Immature natural killer cell (primary cell): ENCODE measurements around the gene ZFC3H1. TPM values are rescaled to one million over a fixed set of nuclear protein-coding genes. Genes with fewer than 3 reads are reported as not detected.

Experiments
- DNase-seq, 3 donors: peaks; one replicate each; pipeline ENCODE4 v3.0.0; 2022; ENCODE audit warnings: mixed read lengths in 1 of 3
- H3K27ac Mint-ChIP-seq, 6 donors: one replicate each; pipeline ENCODE4 v1.8.0; 2020; ENCODE audit warnings: mixed read lengths in 6 of 6, mild to moderate bottlenecking in 5 of 6, inconsistent platforms in 4 of 6, moderate library complexity in 3 of 6
- H3K27me3 Mint-ChIP-seq, 3 donors: one replicate each; pipeline ENCODE4 v1.8.0; 2020 to 2021; ENCODE audit warnings: low read depth in 3 of 3, mild to moderate bottlenecking in 3 of 3, mixed read lengths in 3 of 3, moderate library complexity in 3 of 3, inconsistent platforms in 1 of 3
- H3K36me3 Mint-ChIP-seq, 3 donors: one replicate each; pipeline ENCODE4 v1.8.0; 2020; ENCODE audit warnings: mixed read lengths in 3 of 3, inconsistent platforms in 2 of 3, mild to moderate bottlenecking in 2 of 3
- H3K4me1 Mint-ChIP-seq, 2 donors: one replicate each; pipeline ENCODE4 v1.8.0; 2020; ENCODE audit warnings: inconsistent platforms in 2 of 2, mild to moderate bottlenecking in 2 of 2, mixed read lengths in 2 of 2, moderate library complexity in 1 of 2
- H3K4me3 Mint-ChIP-seq, 5 donors: one replicate each; pipeline ENCODE4 v1.8.0; 2020; ENCODE audit warnings: mild to moderate bottlenecking in 5 of 5, mixed read lengths in 5 of 5, inconsistent platforms in 3 of 5, moderate library complexity in 3 of 5
- H3K9me3 Mint-ChIP-seq, 6 donors: one replicate each; pipeline ENCODE4 v1.8.0; 2020; ENCODE audit warnings: mild to moderate bottlenecking in 6 of 6, mixed read lengths in 6 of 6, inconsistent platforms in 4 of 6, moderate library complexity in 3 of 6
- polyA plus RNA-seq, 3 donors: library from polyadenylated mRNA; unstranded; fragments of 300-500 nt; fragmentation: Illumina TruSeq; gene quantifications; one replicate each; pipeline ENCODE4 v1.2.3, GENCODE V29; 2021

Gene ZFC3H1
- polyA plus RNA-seq, 3 donors from 2014 or later, result 10.5 to 30.8 (median 19.8) TPM

DNA sequence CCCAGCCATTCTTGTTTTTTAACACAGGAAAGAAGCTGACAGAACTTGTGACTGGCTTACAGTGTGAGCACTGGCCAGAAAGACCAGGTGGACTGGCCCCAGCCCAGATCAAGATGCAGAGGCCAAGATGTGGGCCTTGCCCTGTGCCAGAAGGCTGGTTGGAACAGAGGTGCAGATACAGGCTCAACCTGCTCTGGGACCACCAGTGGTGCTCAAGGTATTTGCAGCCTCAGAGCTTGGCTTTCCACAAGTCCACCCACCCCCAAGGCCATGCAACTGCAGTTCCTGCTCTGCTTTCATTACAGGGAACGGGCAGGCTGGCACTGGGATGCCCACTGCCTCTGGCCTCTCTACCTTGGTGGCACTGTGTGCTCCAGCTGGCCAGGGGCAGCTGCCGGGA, 23.3 kb downstream of the ZFC3H1 start:
- Mint-ChIP-seq H3K4me3 (no peak overlapping the region), H3K9me3 (no peaks in the 10 kb centered on the region), H3K27me3 (no peaks in the 10 kb centered on the region), H3K27ac (no peak overlapping the region), H3K36me3 (peaks cover 17 to 42% (median 30%) of the 10 kb centered on the region in 3 donors), H3K4me1 (peaks cover 7 to 12% of the 10 kb centered on the region in 2 donors)
- DNase-seq, result no peak

DNA sequence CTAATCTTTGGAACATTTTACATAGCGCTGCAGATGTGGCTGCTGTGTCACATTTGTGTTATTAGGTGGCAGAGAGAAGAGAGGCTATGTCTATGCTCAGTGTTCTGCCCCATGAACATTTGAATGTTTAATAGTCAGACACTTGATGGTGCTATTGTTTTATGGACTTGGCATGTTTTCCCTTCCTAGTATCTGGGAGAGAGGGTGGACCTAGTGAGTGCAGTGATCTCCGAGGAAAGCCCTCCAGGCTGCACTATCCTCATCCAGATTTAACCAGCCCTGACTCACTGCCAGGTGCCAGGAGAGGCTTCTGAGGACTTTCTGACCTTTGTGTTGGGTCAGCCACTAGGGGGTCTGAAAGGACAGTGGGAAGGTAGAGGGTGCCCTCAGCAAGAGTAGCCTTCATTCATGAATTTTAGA, 24.3 kb downstream of the ZFC3H1 start:
- peaks cover 13 to 46% (median 34%) of the 10 kb centered on the region in 3 donors for H3K36me3 Mint-ChIP-seq
- DNase-seq, result no peak
- no peak overlapping the region for H3K4me3 Mint-ChIP-seq
- H3K4me1 Mint-ChIP-seq, result peaks cover 5 to 7% of the 10 kb centered on the region in 2 donors
- no peaks in the 10 kb centered on the region for H3K9me3 Mint-ChIP-seq
- peak overlapping the region in 4 of 6 donors; percentile 19 to 51 (median 39) for H3K27ac Mint-ChIP-seq
- no peaks in the 10 kb centered on the region for H3K27me3 Mint-ChIP-seq

DNA sequence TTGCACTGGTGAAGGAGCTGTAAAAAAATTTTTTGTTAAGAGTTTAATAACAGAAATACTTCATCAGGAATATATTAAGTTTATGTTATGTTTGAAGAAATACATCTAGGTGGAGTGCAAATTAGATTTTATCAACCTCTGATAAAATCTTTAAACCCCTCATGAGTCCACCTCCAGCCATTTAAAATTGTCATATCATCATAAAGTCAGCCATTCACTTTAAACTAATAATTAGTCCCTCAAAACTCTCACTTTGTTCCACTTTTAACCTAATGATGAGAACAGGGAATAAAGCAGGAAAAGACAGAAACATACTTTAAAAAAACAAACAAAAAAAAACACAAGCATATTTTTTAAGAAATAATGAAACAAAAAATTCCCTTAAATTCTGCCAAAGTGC, 25.1 kb downstream of the ZFC3H1 start:
- H3K27me3 Mint-ChIP-seq, result no peaks in the 10 kb centered on the region
- DNase-seq, result no peak
- peak overlapping the region in 2 of 6 donors; percentile 43 to 45 for H3K27ac Mint-ChIP-seq
- peaks cover 5 to 7% of the 10 kb centered on the region in 2 donors for H3K4me1 Mint-ChIP-seq
- peaks cover 9 to 45% (median 26%) of the 10 kb centered on the region in 3 donors for H3K36me3 Mint-ChIP-seq
- H3K9me3 Mint-ChIP-seq, result no peaks in the 10 kb centered on the region
- H3K4me3 Mint-ChIP-seq, result no peak overlapping the region

DNA sequence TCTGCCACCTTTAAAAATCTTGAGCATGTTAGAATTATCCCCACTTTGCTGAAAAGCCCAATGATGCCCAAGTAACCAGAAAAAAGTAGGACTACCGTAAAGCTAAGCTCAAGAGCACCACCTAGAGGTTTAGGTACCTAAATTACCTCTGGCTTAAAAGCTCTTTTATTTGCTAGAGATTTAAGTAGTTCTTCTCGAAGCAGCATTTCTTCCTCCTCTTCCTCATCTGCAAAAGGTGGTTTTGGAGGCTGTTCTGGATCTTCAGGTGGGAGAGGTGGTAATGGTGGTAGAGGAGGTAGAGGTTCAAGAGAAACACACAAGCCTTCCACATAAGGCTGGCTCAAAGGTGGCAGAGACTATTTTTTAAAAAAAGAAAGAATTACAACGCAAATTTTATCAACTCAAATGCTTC, 26.9 kb downstream of the ZFC3H1 start:
- Mint-ChIP-seq H3K36me3 (peaks cover 9 to 54% (median 32%) of the 10 kb centered on the region in 3 donors), H3K9me3 (no peaks in the 10 kb centered on the region), H3K4me3 (no peak overlapping the region), H3K4me1 (peaks cover 5 to 7% of the 10 kb centered on the region in 2 donors), H3K27ac (peak overlapping the region; percentile 2 to 67 (median 53)), H3K27me3 (no peaks in the 10 kb centered on the region)
- DNase-seq, result peak; percentile 30 to 46 (median 43)

DNA sequence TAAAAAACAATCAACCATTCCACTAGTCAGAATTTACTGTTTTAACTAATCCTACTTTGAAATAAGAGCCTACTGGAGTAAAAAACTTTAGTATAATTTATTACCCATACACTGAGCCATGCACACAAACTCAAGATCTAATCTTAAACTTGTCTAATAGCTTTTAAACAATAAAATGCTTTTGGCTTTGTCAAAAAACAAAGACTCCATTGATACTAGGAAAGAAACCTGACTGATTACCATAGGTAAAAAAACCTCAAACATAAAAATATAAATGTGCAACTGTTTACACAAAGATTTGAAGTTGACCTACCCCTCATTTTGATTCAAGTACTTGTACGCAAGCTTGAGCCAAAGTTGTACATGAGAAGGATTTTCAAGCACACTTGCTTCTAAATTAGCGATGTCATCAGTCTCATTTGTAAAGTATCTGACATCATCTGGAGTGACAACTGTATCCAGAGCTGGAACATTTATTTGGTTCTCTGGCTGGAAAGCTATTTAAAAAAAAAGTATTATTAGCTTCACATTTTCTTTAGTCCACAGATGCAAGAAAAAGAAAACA, 36.1 kb downstream of the ZFC3H1 start:
- peaks cover 7 to 19% of the 10 kb centered on the region in 2 donors for H3K4me1 Mint-ChIP-seq
- peaks cover 15 to 55% (median 32%) of the 10 kb centered on the region in 3 donors for H3K36me3 Mint-ChIP-seq
- no peak overlapping the region for H3K27ac Mint-ChIP-seq

DNA sequence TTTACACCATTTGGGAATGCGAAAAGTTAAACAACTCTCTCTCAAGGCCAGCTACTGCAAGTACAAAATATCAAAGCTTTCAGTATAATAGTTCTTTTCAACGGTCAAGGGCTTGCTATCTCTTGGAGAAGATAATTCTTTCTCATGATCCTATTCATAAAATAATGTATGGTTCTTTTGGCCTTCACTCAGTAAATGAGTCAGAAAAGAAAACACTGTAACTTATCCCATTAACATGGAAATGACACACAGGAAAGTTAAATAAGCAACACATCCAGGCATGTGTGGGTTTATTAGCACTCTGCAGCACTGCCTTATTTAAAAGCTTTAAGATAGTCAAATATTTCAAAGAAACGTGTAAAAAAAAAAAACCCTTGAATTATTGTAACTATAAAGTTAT, 36.9 kb downstream of the ZFC3H1 start:
- Mint-ChIP-seq H3K4me3 (no peak overlapping the region), H3K4me1 (peaks cover 7 to 19% of the 10 kb centered on the region in 2 donors), H3K27ac (peak overlapping the region in 4 of 6 donors; percentile 12 to 55 (median 31)), H3K27me3 (no peaks in the 10 kb centered on the region), H3K9me3 (no peaks in the 10 kb centered on the region), H3K36me3 (peaks cover 20 to 55% (median 30%) of the 10 kb centered on the region in 3 donors)
- DNase-seq, result no peak

More for the DNA sequence above, 36.1 kb downstream of the ZFC3H1 start:
- H3K9me3 Mint-ChIP-seq, result no peaks in the 10 kb centered on the region
- no peak for DNase-seq
- H3K27me3 Mint-ChIP-seq, result no peaks in the 10 kb centered on the region
- H3K4me3 Mint-ChIP-seq, result no peak overlapping the region

DNA sequence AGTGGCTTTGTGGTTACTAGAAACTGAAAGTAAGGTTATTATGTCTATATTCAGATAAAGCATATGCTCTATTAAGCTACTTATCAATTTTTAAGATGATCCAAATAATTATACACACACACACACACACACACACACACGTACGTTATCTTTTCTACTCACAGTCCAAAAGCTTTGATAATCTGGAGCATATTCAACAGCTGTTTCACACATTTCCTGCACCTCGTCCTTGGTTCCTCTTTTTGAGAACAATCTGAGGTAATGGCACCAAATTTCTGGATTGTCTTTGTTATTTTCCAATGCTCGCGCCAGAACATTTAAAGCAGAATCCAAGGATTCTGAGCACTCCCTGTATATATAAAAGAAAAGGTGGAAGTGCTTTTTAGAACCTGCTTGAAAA, 37.5 kb downstream of the ZFC3H1 start:
- Mint-ChIP-seq H3K27me3 (no peaks in the 10 kb centered on the region), H3K4me3 (peak overlapping the region in 2 of 5 donors; percentile 1 to 15), H3K9me3 (no peaks in the 10 kb centered on the region), H3K27ac (peak overlapping the region; percentile 27 to 84 (median 68)), H3K4me1 (peaks cover 8 to 19% of the 10 kb centered on the region in 2 donors), H3K36me3 (peaks cover 22 to 57% (median 35%) of the 10 kb centered on the region in 3 donors)
- DNase-seq, result no peak

DNA sequence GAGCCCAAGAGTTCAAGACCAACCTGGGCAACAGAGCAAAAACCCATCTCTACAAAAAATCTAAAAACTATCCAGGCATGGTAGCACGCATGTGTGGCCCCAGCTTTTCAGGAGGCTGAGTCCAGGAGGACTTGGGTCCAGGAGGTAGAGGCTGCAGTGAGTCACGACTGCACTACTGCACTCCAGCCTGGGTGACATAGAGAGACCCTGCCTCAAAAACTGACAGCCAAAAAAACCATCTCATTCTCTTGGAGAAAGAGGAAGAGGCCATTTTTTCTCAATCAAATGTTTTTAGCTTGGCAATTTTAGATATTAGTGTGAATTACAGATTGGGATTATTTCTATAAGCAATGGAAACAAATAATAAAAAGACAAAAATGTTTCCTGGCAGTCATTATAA, 38.2 kb downstream of the ZFC3H1 start:
- Mint-ChIP-seq H3K9me3 (no peaks in the 10 kb centered on the region), H3K36me3 (peaks cover 24 to 56% (median 32%) of the 10 kb centered on the region in 3 donors), H3K27me3 (no peaks in the 10 kb centered on the region), H3K4me1 (peaks cover 8 to 19% of the 10 kb centered on the region in 2 donors), H3K27ac (peak overlapping the region in 3 of 6 donors; percentile 27 to 40 (median 29)), H3K4me3 (no peak overlapping the region)
- no peak for DNase-seq

DNA sequence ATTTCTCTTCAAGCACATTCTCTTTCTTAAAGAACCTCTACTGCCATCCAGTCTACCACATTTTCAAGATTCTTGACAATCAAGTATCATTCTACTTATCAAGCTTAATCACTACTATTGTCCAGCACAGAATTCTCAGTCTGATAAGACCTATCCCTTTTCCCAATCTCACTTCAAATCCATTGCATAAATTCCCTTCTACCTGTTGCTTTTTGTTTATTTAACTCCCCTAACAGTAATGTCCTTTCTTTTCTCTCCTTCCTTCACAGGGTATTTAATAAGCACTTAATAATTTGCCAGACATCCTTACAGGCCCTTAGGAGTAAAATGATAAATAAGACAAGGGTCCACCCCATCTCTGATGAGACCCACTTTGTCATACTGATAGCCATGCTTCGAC, 41.7 kb downstream of the ZFC3H1 start:
- peaks cover 8 to 19% of the 10 kb centered on the region in 2 donors for H3K4me1 Mint-ChIP-seq
- no peak for DNase-seq
- no peak overlapping the region for H3K4me3 Mint-ChIP-seq
- peaks cover 28 to 58% (median 36%) of the 10 kb centered on the region in 3 donors for H3K36me3 Mint-ChIP-seq
- H3K27ac Mint-ChIP-seq, result peak overlapping the region; percentile 0 to 31 (median 12)
- H3K9me3 Mint-ChIP-seq, result no peaks in the 10 kb centered on the region
- H3K27me3 Mint-ChIP-seq, result no peaks in the 10 kb centered on the region

DNA sequence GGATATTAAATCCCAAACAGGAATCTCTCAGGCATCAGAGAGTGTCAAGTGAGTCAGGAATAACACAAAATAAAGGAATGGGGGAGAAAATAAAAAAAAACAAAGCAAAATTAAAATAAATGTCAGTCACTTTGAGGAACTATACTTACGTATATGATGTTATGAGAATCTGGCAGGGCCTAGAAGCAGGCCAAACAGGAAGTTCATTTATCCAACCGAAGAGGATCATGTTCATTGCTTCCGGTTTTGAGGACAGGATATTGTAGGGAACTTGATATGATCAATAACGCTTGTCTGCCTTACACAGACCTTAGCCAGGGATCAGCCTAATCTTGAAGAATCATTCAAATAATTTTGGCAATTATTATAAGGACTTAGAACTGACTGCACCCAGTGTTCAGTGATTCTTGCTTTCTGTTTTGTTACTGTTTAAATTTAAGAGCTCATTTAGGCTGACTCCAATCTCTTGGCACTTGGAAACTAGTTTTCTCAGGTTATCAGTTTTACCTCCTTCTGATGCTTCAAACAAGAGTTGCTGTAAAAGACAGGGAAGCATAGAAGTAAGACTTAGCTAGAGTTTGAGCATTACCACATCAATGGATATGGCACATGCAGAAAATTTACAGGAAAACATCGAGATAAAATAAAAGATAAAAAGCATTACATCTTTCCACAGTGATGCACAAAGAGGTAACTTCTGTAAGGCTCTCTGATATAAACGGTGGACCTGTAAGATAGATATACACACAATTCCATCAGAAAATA, 53.4 kb downstream of the ZFC3H1 start:
- Mint-ChIP-seq H3K9me3 (no peaks in the 10 kb centered on the region), H3K36me3 (peaks cover 19 to 63% (median 27%) of the 10 kb centered on the region in 3 donors), H3K27ac (peak overlapping the region; percentile 26 to 77 (median 59)), H3K27me3 (no peaks in the 10 kb centered on the region), H3K4me1 (no peaks in the 10 kb centered on the region), H3K4me3 (no peak overlapping the region)
- DNase-seq, result no peak

DNA sequence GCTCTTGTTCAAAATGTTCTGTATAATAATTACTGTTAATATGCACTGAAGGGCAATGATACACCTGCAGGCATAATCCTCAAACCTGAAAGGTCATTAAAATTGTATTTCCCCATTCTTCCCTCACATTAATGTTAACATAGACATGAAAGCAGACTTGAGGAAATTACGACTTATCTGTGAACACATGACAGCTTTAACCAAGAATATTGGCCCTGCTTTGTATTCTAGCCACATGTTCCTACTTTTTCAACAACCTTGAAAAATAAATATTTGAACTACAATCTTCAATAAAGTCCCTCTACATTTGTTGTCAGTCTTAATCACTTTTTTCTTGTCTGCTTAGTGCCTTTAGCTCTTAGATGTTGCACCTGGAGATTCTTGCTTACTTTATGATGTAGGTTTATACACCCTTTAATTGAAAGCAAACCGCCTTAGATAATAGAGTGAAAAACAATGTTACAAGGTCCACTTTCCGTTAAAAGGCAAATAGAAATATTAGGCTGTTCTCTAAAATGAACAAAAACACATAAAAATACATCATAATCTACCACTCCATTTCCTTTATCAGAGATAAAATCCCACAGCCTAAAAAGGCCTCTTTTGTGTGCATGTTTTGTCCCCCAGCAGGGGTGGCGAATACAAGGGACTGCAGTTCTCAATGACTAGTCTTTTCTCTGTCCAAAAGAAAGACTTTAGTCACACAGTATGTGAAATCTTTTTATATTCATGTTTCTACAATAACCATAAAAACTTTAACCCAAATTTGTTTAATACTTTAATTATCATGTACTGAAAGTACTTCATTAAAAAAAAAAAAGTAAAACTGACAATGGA, 55.9 kb downstream of the ZFC3H1 start:
- Mint-ChIP-seq H3K27me3 (peaks cover 0 to 1% (median 0%) of the 10 kb centered on the region in 3 donors), H3K4me3 (no peak overlapping the region), H3K4me1 (no peaks in the 10 kb centered on the region), H3K27ac (peak overlapping the region in 4 of 6 donors; percentile 9 to 62 (median 35)), H3K36me3 (peaks cover 11 to 43% (median 21%) of the 10 kb centered on the region in 3 donors), H3K9me3 (no peaks in the 10 kb centered on the region)
- no peak for DNase-seq

DNA sequence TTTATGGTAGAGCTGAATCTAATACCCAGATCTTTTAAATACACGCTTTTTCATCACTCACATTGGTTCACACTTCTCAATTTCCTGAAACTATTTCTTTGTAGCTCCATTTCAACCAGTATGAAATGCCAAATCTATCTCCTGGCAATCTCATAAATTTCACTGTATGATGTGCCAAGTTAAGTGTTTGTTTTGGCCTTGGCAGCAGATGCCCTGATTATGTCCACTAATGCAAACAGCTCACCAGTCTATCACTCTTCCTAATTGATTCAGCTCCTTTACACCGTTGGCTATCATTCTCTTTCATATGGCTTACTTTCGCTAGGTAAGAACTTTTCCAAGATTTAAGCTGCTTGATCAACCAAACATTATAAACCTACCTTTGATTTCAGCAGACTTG, 58.6 kb downstream of the ZFC3H1 start:
- no peaks in the 10 kb centered on the region for H3K4me1 Mint-ChIP-seq
- DNase-seq, result no peak
- peaks cover 4 to 19% (median 12%) of the 10 kb centered on the region in 3 donors for H3K36me3 Mint-ChIP-seq
- peaks cover 0 to 1% (median 0%) of the 10 kb centered on the region in 6 donors for H3K9me3 Mint-ChIP-seq
- peak overlapping the region in 3 of 6 donors; percentile 53 to 75 (median 61) for H3K27ac Mint-ChIP-seq
- H3K4me3 Mint-ChIP-seq, result no peak overlapping the region
- peaks cover 0 to 1% (median 0%) of the 10 kb centered on the region in 3 donors for H3K27me3 Mint-ChIP-seq

DNA sequence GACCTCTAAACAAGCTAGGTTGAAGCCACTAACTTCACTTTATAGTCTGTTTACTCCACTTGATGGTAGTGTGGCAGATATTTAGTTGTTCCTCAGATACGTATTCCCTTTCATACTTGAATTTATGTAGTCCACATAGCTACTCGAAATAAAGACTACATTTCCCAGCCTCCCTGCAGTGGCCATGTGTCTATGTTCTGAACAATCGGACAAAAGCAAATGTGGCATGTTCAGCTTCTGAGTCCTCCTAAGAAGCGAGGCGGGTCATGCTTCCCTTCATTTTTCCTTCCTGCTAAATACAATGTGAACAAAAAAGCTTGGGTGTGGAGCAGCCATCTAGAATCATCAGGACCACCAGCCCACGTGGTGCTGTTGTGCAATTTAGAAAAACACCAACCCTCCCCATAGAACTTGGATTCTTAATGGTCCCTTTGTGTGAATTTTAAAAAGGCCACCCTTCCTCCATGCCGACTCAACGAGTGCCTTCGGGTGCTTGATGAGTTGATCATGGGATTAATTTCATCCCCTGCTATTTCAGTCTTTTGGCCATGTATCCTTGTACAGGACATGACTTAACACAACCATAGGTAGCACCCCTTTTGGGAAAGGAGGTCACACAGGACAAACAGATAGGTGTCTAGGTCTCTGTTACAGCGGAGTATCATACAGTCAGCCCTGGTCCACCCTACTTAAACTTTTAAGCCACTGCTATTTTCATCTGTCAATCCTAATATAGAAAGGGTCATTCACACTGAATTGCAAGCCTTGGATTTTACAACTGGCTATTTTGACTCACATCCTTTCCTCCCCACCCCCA, 60.7 kb downstream of the ZFC3H1 start:
- Mint-ChIP-seq H3K27ac (peak overlapping the region in 4 of 6 donors; percentile 9 to 36 (median 23)), H3K4me1 (no peaks in the 10 kb centered on the region)

More for the DNA sequence above, 60.7 kb downstream of the ZFC3H1 start:
- Mint-ChIP-seq H3K36me3 (peaks cover 0 to 5% (median 0%) of the 10 kb centered on the region in 3 donors), H3K9me3 (peaks cover 0 to 1% (median 0%) of the 10 kb centered on the region in 6 donors), H3K27me3 (peaks cover 1 to 3% (median 2%) of the 10 kb centered on the region in 3 donors), H3K4me3 (no peak overlapping the region)
- DNase-seq, result no peak
